ENCODE measurements around the gene MEGF9.

Gene MEGF9

DNA sequence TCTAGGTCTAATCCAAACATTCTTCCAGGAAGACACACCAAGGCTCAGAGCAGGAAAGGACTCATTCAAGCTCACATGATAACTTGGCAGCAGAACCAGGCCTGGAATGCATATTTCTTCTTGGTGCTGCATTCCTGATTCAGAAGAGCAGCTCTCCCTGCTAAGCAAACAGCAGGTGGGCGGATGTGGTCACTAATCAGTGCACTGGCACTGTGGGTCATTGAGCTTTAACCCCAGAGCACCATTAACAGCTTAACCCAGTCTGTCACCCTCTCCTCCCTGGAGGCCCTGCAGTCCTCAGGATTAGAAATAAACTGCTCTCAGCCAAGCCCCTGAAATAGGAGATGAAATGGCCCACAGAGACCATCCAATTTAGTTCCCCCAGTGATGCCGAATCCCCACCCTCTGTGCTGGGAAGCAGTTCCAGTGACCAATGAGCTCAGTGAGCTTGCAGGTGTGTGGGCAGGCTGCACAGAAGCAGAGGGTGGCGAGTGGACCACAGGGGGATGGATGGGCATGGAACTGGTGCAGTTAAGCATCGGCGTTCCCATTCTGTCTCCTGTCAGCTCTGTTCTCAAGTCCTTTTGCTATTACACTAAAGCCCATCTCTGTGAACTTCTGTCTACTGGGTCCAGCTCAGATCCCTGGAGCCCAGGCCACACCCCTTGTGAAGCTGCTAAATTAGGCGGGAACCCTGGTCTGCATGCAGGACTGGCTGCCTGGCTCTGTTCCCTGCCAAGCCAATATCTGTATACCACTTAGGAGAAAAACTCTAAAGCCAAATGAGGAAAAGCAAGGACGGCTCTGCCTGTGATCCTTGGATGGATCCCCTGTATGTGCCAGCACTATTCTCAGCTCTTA lies 16.6 kb upstream of the MEGF9 start:
- TF ChIP-seq, protein P1, sequence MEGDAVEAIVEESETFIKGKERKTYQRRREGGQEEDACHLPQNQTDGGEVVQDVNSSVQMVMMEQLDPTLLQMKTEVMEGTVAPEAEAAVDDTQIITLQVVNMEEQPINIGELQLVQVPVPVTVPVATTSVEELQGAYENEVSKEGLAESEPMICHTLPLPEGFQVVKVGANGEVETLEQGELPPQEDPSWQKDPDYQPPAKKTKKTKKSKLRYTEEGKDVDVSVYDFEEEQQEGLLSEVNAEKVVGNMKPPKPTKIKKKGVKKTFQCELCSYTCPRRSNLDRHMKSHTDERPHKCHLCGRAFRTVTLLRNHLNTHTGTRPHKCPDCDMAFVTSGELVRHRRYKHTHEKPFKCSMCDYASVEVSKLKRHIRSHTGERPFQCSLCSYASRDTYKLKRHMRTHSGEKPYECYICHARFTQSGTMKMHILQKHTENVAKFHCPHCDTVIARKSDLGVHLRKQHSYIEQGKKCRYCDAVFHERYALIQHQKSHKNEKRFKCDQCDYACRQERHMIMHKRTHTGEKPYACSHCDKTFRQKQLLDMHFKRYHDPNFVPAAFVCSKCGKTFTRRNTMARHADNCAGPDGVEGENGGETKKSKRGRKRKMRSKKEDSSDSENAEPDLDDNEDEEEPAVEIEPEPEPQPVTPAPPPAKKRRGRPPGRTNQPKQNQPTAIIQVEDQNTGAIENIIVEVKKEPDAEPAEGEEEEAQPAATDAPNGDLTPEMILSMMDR (conservative IDR thresholded peaks at IDR 0.05): no peak
- H3K27ac ChIP-seq: peak overlapping the region; percentile 30; the same call in 1 of the 2 replicates

DNA sequence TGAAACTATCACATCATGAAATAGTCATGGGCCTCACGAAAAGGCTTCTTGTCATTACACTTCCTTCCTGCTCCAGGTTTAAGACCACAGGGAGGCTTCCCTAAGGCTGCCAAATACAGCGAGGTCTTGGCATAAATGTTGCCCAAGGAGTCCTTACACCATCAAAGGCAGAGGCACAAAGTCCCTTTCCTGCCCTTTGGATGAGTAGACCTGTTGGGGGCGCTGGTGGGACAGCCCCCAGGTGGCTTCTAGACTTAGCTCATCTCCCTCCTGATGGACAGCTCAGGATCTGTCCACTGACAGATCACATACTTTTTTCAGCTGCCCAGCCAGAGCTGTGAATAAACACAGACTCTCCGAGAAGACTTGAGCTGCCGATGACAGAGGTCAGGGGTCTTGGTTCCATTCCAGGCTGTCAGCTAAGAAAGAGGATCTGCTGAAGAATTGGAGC lies 15.5 kb upstream of the MEGF9 start:
- TF ChIP-seq, protein P1 (conservative IDR thresholded peaks at IDR 0.05): 0 out of 2 replicates have a peak, but pooled peaks have one; percentile 10
- H3K27ac ChIP-seq: peak overlapping the region; percentile 30; the same call in 1 of the 2 replicates

DNA sequence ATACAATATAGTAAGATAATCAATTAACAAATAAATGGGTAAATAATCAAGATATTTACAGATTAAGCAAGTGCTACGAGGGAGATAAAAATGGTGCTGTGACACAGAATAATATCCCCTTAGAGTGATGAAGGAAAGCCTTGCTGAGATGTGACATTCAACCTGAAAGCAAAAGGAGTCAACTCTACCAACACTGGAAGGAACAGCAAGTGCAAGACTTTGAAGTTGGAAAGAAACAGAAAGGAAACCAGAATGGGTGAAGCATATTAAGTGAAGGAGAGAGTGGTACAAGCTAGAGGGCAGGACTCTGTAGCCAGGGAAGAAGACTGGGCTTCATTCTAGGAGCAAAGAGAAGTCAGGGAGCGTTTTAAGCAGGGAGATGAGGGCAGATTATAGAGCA lies 12.2 kb upstream of the MEGF9 start:
- no peak overlapping the region for H3K27ac ChIP-seq
- TF ChIP-seq, protein P1 (conservative IDR thresholded peaks at IDR 0.05): no peak

DNA sequence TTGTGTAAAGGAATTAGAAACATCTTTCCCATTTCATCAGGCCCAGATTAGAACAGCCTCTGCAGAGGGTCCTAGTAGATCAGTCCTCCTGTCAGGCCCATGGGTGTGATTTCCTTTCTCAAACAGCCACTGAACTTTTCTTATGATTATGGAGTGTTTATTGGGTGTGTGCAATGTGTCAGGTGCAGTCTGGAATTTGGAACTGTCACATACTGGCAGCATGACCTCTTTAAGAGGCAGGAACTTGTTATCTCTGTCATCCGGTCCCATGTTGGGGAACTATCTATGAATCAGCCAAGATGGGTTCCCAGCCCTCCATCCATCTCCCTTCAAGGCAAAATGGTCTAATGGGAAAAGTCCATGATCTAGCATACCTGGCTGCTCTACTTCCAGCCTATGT lies 11.6 kb upstream of the MEGF9 start:
- no peak overlapping the region for H3K27ac ChIP-seq
- TF ChIP-seq, protein P1 (conservative IDR thresholded peaks at IDR 0.05): no peak

DNA sequence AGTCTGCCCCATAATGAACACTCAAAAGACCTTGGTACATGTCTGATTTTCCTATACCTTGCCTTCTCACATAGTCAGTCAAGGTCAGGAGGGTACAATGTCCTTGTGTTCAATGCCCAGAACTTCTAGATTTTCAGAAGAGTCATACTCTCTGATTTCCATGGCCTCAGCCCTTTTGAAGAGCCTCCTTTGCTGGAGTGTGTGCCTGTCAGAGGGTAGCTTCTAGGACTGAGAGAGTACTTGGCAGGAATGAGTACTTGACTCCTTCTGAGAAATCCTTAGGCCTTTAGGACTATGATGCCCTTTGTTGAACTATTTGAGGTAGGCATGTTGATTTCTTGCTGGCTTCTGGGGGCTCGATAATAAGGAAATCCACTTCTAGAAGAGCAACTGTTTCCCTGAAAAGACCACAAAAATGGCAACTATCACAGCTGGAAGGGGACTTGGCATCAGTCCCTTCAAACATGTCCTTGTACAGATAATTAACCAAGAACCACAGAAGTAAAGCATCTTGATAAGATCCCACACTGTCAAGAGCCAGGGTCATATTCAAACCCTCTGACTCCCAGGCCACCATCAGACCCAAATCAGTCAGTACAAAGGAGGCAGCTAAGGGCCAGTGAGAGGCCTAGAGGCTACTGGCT lies 10.6 kb upstream of the MEGF9 start:
- no peak overlapping the region for H3K27ac ChIP-seq
- TF ChIP-seq, protein P1 (conservative IDR thresholded peaks at IDR 0.05): no peak

DNA sequence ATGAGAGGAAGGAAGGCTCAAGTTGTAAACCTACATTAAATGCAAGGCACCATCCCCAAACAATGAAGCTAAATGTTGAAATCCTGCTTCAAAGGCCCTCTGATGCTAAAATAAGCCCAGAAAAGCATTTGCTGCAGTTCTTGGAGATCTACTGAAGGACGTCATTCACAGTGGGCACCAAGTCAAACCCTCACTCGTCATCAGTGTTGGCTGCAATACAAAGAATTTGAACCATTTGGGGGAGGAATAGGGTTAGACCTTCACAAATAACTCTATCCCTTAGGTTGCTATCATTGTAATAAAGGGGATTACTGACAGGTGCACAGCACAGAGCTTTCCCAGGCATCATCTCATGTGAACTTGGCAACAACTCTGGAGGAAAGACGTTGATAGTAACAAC lies 9.3 kb upstream of the MEGF9 start:
- H3K27ac ChIP-seq: no peak overlapping the region
- TF ChIP-seq, protein P1 (conservative IDR thresholded peaks at IDR 0.05): no peak

DNA sequence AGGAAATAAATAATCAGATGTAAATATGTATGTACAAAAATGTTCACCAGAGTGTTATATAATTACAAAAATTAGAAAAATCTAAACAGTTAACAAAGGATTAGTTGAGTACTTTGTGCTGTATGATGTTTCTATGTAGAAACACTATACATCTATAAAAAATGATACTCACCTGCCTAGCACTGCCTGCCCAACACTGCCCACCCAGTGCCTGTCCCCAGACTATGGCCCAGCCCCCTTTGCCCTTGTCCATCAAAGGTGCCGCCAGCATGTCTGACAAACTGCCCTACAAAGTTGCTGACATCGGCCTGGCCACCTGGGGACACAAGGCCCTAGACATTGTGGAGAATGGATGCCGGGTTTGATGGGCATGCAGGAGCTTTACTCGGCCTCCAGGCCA lies 6.1 kb upstream of the MEGF9 start:
- TF ChIP-seq, protein P1 (conservative IDR thresholded peaks at IDR 0.05): no peak
- no peak overlapping the region for H3K27ac ChIP-seq
